Vagina (tissue), 2 donors: ENCODE results near the gene SELENOS. TPM values are rescaled to one million over a fixed set of nuclear protein-coding genes. Genes with fewer than 3 reads are reported as not detected.

Experiments
- DNase-seq, 2 donors: peaks; one replicate each; pipeline ENCODE4 v3.0.0-alpha.2; 2017; ENCODE audit errors: extremely low spot score in 2 of 2
- H3K27ac ChIP-seq: fragments of 200-600 bp; sonication (generic); one replicate; pipeline ENCODE4 v1.5.1; 2019
- H3K27me3 ChIP-seq: fragments of 200-600 bp; sonication (generic); one replicate; pipeline ENCODE4 v1.5.1; 2019
- H3K36me3 ChIP-seq, 2 donors: fragments of 200-600 bp; sonication (generic); one replicate each; pipeline ENCODE4 v1.5.1; 2017 to 2019
- H3K4me1 ChIP-seq: fragments of 200-600 bp; sonication (generic); one replicate; pipeline ENCODE4 v1.5.1; 2019
- H3K4me3 ChIP-seq, 2 donors: fragments of 200-600 bp; sonication (generic); 1 replicate in 1 of 2; 2 replicates in 1 of 2; pipeline ENCODE4 v1.5.1; 2016 to 2019
- H3K9me3 ChIP-seq: fragments of 200-600 bp; sonication (generic); one replicate; pipeline ENCODE4 v1.5.1; 2019
- CTCF ChIP-seq, 3 experiments: fragments of 450-650 bp in 2 of 3; fragments of 200-600 bp in 1 of 3; sonication (generic) in 1 of 3; IDR thresholded peaks; one replicate each; pipeline ENCODE4 v1.5.1; 2017 to 2019; ENCODE audit warnings: antibody characterized with exemption in 3 of 3, mild to moderate bottlenecking in 2 of 3, moderate library complexity in 2 of 3
- POLR2A ChIP-seq, 2 donors: fragments of 450-650 bp; IDR thresholded peaks; one replicate each; pipeline ENCODE4 v1.6.1; 2017; ENCODE audit warnings: antibody characterized with exemption in 2 of 2, mild to moderate bottlenecking in 2 of 2, moderate library complexity in 2 of 2
- POLR2AphosphoS5 ChIP-seq, 2 donors: sonication (generic); formaldehyde crosslinking; IDR thresholded peaks; one replicate each; pipeline ENCODE4 v1.9.0; 2017; ENCODE audit warnings: antibody characterized with exemption in 2 of 2, mild to moderate bottlenecking in 2 of 2, low read depth in 1 of 2; ENCODE audit not compliant: insufficient read depth in 1 of 2
- intact Hi-C: fragments of 100-400 bp; cut with DNase I; formaldehyde crosslinking; loops from one replicate; pipeline ENCODE4 v1.15.1; 2023
- total RNA-seq: library from RNA; depleted of rRNA; stranded (reverse); fragments of >200 nt; gene quantifications from one replicate; pipeline ENCODE4 v1.2.3, GENCODE V29; 2016

SELENOS gene
- total RNA-seq, 1 donor from 2014 or later = 47.6 TPM

- peak in 1 of 2 donors; percentile 87 for DNase-seq
- Histone ChIP-seq H3K9me3 (no peaks in the 10 kb centered on the region), H3K36me3 (no peaks in the 10 kb centered on the region), H3K4me1 (no peaks in the 10 kb centered on the region), H3K4me3 (no peak overlapping the region), H3K27me3 (no peaks in the 10 kb centered on the region), H3K27ac (no peak overlapping the region)
- intact Hi-C loops = no loop called here
- no peak for TF ChIP-seq POLR2A (IDR thresholded peaks at IDR 0.05)
- TF ChIP-seq POLR2AphosphoS5 (IDR thresholded peaks at IDR 0.05; ENCODE audit: insufficient read depth in 1 of 2, low read depth in 1 of 2) = no peak
- no peak for TF ChIP-seq CTCF (IDR thresholded peaks at IDR 0.05)
Observed at GRCh38 chr15:101309436-101310160, 32.3 kb upstream of the SELENOS start.

GRCh38 chr15:101308604-101309435 is 31.5 kb upstream of the SELENOS start:
- Histone ChIP-seq H3K27ac (no peak overlapping the region), H3K36me3 (no peaks in the 10 kb centered on the region), H3K4me1 (no peaks in the 10 kb centered on the region), H3K27me3 (no peaks in the 10 kb centered on the region), H3K9me3 (no peaks in the 10 kb centered on the region), H3K4me3 (no peak overlapping the region)
- no peak for TF ChIP-seq CTCF (IDR thresholded peaks at IDR 0.05)
- no peak for TF ChIP-seq POLR2AphosphoS5 (IDR thresholded peaks at IDR 0.05; ENCODE audit: insufficient read depth in 1 of 2, low read depth in 1 of 2)
- TF ChIP-seq POLR2A (IDR thresholded peaks at IDR 0.05) = no peak
- DNase-seq = peak in 1 of 2 donors; percentile 74
- intact Hi-C loops = no loop called here

GRCh38 chr15:101307897-101308603 is 30.8 kb upstream of the SELENOS start:
- DNase-seq = peak in 1 of 2 donors; percentile 84
- Histone ChIP-seq H3K4me3 (no peak overlapping the region), H3K27ac (no peak overlapping the region), H3K9me3 (no peaks in the 10 kb centered on the region), H3K36me3 (no peaks in the 10 kb centered on the region), H3K27me3 (no peaks in the 10 kb centered on the region), H3K4me1 (no peaks in the 10 kb centered on the region)
- no peak for TF ChIP-seq POLR2AphosphoS5 (IDR thresholded peaks at IDR 0.05; ENCODE audit: insufficient read depth in 1 of 2, low read depth in 1 of 2)
- TF ChIP-seq POLR2A (IDR thresholded peaks at IDR 0.05) = no peak
- TF ChIP-seq CTCF (IDR thresholded peaks at IDR 0.05) = no peak
- intact Hi-C loops = no loop called here

- Histone ChIP-seq H3K4me1 (no peaks in the 10 kb centered on the region), H3K4me3 (no peak overlapping the region), H3K27me3 (no peaks in the 10 kb centered on the region), H3K9me3 (no peaks in the 10 kb centered on the region), H3K36me3 (no peaks in the 10 kb centered on the region), H3K27ac (no peak overlapping the region)
- intact Hi-C loops = no loop called here
- DNase-seq = peak in 1 of 2 donors; percentile 87
- no peak for TF ChIP-seq POLR2AphosphoS5 (IDR thresholded peaks at IDR 0.05; ENCODE audit: insufficient read depth in 1 of 2, low read depth in 1 of 2)
- no peak for TF ChIP-seq CTCF (IDR thresholded peaks at IDR 0.05)
- no peak for TF ChIP-seq POLR2A (IDR thresholded peaks at IDR 0.05)
Observed at GRCh38 chr15:101307048-101307896, 30.0 kb upstream of the SELENOS start.
